GM06990 (cell line): ENCODE data around the gene BRPF1.
"Not testable (repeated sequence)": the region's sequence is repeated elsewhere in the genome, so short reads cannot be mapped to it uniquely, and the experiment has no call there.

Experiments
- DNase-seq: peaks from one replicate; pipeline ENCODE4 v3.0.0-alpha.2; 2011; ENCODE audit not compliant: insufficient read length; ENCODE audit errors: extremely low read depth
- H3K27me3 ChIP-seq: replicated peaks from 2 replicates; pipeline ENCODE4 v1.6.0; 2011; ENCODE audit warnings: low read length; ENCODE audit not compliant: control insufficient read depth, insufficient read depth
- H3K36me3 ChIP-seq: 2 replicates; pipeline ENCODE4 v1.5.1; 2011; ENCODE audit warnings: low read length; ENCODE audit not compliant: control insufficient read depth, insufficient read depth
- H3K4me3 ChIP-seq: replicated peaks from 2 replicates; pipeline ENCODE4 v1.5.1; 2011; ENCODE audit warnings: low read depth, mild to moderate bottlenecking, control low read depth, low read length
- TF ChIP-seq, protein P1 (sequence below): IDR thresholded peaks from 2 replicates; pipeline ENCODE4 v1.5.1; 2011; ENCODE audit warnings: low read length, control low read depth, mild to moderate bottlenecking, inconsistent platforms; ENCODE audit not compliant: insufficient read depth, poor library complexity, severe bottlenecking

Gene BRPF1

GRCh38 chr3:9768141-9768775 lies 36.7 kb downstream of the BRPF1 start:
- TF ChIP-seq, protein P1, sequence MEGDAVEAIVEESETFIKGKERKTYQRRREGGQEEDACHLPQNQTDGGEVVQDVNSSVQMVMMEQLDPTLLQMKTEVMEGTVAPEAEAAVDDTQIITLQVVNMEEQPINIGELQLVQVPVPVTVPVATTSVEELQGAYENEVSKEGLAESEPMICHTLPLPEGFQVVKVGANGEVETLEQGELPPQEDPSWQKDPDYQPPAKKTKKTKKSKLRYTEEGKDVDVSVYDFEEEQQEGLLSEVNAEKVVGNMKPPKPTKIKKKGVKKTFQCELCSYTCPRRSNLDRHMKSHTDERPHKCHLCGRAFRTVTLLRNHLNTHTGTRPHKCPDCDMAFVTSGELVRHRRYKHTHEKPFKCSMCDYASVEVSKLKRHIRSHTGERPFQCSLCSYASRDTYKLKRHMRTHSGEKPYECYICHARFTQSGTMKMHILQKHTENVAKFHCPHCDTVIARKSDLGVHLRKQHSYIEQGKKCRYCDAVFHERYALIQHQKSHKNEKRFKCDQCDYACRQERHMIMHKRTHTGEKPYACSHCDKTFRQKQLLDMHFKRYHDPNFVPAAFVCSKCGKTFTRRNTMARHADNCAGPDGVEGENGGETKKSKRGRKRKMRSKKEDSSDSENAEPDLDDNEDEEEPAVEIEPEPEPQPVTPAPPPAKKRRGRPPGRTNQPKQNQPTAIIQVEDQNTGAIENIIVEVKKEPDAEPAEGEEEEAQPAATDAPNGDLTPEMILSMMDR, result no peak
- H3K27me3 ChIP-seq, result no peaks in the 10 kb centered on the region
- no peaks in the 10 kb centered on the region; the same call in 1 of the 2 replicates for H3K36me3 ChIP-seq
- no peak overlapping the region for H3K4me3 ChIP-seq
- no peak for DNase-seq

- DNase-seq, result no peak
- no peaks in the 10 kb centered on the region for H3K27me3 ChIP-seq
- no peak overlapping the region; the same call in 1 of the 2 replicates for H3K4me3 ChIP-seq
- H3K36me3 ChIP-seq, result no peaks in the 10 kb centered on the region; the same call in 1 of the 2 replicates
- TF ChIP-seq, protein P1, result no peak
These were observed 37.5 kb downstream of the BRPF1 start for GRCh38 chr3:9769012-9769411.

GRCh38 chr3:9769426-9770275 lies 38.1 kb downstream of the BRPF1 start, which contains the start of gene CAMK1:
Gene CAMK1 (minus strand): TSS chr3:9769947. CDS start chr3:9767749, 2,198 bp downstream.
- peak; percentile 48 for DNase-seq
- TF ChIP-seq, protein P1, result no peak
- Histone ChIP-seq H3K27me3 (no peaks in the 10 kb centered on the region), H3K4me3 (peak within 1 kb of the TSS; percentile 51), H3K36me3 (no peaks in the 10 kb centered on the region; the same call in 1 of the 2 replicates)

- no peaks in the 10 kb centered on the region; the same call in 1 of the 2 replicates for H3K36me3 ChIP-seq
- TF ChIP-seq, protein P1, result no peak
- H3K4me3 ChIP-seq, result peak overlapping the region; percentile 51
- no peaks in the 10 kb centered on the region for H3K27me3 ChIP-seq
- no peak for DNase-seq
These were observed 38.8 kb downstream of the BRPF1 start for GRCh38 chr3:9770276-9770812.

- not testable (repeated sequence) for H3K4me3 ChIP-seq, H3K27me3 ChIP-seq, H3K36me3 ChIP-seq, DNase-seq
These were observed 39.5 kb downstream of the BRPF1 start for GRCh38 chr3:9771007-9771406.
